Mesenteric fat pad (tissue), 1 donor: ENCODE measurements around the gene F13B. TPM values are rescaled to one million over a fixed set of nuclear protein-coding genes. Genes with fewer than 3 reads are reported as not detected.
"Not testable (repeated sequence)": the region's sequence is repeated elsewhere in the genome, so short reads cannot be mapped to it uniquely, and the experiment has no call there.

Source experiments
- DNase-seq: peaks from one replicate; pipeline ENCODE4 v3.0.0-alpha.2; 2020; ENCODE audit warnings: low spot score
- total RNA-seq: library from RNA; stranded (reverse); fragmentation: NEBNext Ultra II Directional; extraction: Animal tissue kit (Norgen Biotek cat#: 25700); gene quantifications from one replicate; pipeline ENCODE4 v1.2.1, GENCODE V29; 2021
- donor health status: DM: yes; HTN: yes; CAD: no.

F13B gene
- total RNA-seq, 1 donor from 2014 or later, result not detected

DNA sequence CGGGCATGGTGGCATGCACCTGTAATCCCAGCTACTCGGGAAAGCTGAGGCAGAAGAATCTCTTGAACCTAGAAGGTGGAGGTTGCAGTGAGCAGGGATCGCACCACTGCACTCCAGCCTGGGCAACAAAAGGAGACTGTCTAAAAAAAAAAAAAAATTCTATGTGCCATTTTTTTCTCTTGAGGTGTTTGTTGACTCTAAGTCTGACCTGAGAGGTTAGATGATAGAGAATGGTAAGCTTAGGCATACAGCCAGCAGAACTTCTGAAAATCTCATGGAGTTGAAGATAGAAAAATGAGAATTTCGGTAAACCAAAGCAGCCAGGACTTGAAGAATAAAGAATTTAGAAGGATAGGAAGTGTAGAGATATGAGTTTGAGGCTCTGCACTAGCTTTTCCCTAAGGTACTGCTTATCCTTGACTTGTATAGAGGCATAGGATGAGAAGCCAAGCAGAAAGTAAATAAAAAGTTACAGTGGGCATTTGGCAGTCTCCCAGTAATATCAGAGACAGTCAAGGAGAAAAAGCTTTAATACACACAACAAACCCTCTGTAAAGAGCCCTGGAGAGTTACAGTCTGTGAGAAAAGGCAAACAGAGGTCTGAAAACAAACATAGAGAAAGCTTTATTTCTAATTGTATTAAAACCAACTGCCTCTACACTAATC, 24.3 kb downstream of the F13B start:
- DNase-seq, result no peak

DNA sequence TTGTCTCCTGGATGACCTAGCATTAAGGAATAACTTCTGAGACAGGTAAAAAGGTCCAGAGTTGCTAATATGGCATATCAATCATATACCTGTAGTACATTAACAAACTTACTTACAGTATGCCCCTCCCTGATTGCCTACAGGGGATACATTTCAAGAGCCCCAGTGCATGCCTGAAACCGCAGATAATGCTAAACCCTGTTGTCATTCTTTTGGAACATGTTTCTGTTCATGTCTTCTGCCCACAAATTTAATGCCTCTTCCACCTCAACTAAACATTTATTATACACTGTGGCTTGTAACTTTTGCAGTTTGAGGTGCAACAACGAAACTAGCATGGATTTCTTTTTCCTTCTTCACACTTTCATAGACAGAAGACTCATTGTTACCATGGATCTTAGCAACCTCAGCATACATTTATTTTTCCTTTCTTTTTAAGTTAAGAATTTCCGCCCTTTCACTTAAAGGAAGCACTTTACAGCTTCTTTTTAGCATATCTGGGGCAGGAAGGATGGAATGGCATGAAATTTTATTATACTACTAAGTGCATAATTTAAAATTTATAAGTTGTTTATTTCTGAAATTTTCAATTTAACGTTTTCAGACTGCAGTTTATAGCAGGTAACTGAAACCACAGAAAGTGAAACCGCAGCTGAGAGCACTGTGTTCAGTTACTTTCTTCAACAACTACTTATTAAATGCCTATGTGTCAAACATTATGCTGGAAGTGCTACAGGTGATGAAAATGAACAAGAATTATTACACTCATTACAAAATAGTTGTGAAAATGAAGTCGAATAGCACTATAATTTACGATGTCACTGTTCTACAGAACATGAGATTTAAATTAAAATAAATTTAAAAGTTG, 25.3 kb downstream of the F13B start:
- DNase-seq, result no peak

DNA sequence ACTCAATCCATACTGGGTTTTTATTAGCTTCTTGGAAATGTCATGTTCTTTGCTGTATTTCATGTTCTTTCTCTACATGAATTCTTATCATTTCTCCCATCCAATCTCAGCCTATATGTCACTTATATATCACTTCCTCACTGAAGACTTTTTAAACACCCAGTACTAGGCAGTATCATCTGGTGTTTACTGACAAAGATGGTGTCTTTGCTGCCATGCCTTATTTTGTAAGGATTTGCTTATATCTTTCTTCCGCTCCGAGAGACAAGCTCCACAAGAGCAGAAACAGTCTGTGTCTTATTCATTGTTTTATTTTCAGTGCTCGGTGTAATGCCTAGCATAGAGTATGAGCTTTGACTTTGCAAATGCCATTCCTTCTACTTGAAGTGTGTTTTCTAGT, 30.2 kb downstream of the F13B start:
- DNase-seq, result no peak

DNA sequence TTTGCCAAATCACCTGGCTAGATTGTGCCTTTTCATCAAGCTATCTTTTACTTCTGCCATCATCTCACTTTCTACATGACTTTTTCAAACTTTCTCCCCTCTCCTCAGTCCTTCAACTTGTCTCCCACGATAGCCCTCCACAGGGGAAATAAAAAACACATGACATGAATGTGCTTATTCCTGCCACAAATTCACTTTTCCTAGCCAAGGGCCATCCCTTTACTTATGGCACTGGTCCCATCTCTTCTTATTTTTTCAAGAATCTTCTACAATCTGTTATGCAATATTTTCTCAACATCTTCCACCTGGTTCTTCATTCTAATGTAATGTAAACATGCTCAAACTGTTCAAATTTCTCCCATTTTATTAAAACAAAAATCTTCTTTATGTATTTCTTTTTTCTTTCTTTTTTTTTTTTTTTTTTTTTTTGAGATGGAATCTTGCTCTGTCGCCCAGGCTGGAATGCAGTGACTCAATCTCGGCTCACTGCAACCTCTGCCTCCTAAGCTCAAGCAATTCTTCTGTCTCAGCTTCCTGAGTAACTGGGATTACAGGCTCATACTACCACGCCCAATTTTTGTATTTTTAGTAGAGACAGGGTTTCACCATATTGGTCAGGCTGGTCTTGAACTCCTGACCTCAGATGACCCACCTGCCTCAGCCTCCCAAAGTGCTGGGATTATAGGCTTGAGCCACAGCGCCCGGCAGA, 32.3 kb downstream of the F13B start:
- not testable (repeated sequence) for DNase-seq

DNA sequence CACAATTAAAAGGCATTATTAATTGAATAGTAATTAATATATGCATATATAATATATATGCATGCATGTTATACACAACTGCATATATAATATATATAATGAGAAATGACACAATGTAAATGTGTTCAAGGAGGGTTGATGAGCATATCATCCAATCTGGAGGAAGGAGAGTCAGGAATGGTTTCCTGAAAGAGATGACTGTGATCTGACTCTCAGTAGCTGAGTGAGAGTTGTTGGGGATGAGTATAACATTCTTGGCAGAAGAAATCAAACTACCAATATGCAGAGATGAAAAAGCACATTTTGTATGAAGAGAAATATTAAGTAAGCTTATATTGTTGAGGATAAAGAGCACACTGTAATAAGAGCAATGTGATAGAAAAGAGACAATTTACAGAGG, 37.3 kb downstream of the F13B start:
- DNase-seq, result no peak

DNA sequence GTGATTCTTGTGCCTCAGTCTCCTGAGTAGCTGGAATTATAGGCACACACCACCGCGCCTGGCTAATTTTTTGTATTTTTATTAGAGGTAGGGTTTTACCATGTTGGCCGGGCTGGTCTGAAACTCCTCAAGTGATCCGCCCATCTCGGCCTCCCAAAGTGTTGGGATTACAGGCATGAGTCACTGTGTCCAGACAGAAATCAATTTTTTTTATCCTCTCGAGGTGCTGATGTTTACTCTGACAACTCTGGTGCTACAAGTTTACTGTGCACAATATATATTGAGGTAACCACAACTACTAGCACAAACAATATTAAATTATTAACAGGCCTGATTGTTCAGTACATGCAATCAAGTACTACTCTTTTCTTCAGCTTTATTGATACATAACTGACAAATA, 39.7 kb downstream of the F13B start:
- DNase-seq, result no peak

DNA sequence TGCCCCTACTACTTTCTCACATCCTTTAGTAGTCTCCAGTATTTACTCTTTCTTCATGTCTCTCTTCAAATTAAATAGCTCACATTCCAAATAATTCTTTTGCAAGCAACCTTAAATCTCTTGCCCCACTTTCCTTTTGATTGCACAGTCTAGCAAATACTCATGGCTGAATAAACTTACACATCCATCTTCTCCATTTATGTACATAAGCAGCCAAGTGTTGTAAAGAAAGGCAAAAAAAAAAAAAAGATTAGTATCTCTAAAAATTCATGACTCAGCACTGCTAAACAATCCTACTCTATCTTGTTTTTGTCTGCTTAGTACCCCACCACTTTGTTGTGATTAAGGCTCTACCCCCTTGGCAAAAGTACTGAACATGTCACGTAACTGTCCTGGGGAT, 42.6 kb downstream of the F13B start:
- no peak for DNase-seq

DNA sequence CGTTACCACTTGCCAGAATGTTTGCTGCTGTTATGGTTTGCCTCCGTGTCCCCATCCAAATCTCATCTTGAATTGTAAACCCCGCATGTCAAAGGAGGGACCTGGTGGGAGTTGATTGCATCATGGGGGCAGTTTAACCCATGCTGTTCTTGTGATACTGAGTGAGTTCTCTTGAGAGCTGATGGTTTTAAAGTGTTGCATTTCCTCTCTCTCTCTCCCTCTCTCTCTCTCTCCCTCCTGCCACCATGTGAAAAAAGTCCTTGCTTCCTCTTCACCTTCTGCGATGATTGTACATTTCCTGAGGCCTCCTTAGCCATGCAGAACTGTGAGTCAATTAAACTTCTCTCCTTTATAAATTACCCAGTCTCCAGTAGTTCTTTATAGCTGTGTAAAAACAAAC, 45.3 kb downstream of the F13B start:
- DNase-seq, result no peak

DNA sequence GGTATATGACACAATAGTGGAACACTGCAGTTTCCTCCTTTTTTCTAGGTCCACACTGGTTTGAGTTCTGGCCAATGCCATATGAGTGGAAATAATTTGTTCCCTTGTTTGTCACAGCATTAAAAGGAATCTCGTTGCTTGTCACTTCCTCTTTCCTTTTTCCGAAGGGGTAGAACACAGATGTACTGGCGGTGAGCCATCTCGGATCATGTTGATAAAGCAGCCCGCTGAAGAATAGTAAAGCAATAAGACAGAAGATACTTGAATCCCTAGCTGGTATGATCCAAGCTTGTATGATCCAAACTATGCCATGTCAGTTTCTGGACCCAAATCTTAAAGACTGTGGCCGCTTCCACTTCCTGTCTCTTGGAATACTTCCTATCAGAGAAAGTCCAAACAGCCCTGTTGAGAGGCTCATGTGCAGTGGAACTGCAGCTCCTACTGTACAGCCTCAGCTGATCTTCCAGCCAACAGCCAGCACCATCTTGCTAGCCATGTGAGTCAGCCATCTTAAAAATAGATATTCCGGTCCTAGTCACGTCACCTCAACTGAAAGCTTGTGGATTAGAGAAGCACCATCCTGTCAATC, 49.4 kb downstream of the F13B start:
- DNase-seq, result no peak

DNA sequence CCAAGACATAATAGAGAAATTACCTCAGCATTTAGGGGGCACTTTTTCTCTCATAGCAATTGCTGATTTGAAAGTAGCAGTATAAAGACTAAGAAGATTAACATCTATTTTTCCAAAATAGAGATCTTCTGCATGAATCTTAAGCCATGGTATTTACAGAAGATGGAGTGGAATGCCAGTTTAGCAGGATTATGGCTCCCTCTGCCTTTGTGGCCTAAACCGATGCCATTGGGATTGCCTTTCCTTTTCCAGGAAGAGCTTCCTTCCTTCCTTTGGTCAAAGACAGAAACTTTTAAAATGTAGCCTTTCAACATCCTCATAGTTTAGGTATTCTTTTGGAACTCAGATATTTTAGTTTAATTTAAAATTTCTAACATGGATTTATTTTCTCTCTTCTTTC, 50.3 kb downstream of the F13B start:
- no peak for DNase-seq

DNA sequence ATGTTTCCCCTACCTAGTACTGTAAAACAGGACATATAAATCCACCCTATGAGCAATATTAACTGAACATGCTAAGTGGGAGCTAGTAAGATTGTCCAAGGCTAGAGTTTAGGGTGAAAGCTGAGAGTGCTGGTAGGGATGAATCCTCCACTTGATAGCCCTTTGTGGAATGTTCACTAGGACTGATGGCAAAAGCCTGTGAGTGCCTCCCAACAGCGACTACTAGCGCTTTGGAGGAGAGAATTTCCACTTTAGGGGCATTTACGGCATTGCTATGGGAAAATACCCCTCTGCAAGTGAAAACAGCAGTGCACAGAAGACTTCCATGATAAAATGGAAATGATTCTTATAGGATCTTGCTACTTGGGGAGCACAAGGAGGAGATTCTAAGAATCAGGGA, 53.8 kb downstream of the F13B start:
- DNase-seq, result no peak

DNA sequence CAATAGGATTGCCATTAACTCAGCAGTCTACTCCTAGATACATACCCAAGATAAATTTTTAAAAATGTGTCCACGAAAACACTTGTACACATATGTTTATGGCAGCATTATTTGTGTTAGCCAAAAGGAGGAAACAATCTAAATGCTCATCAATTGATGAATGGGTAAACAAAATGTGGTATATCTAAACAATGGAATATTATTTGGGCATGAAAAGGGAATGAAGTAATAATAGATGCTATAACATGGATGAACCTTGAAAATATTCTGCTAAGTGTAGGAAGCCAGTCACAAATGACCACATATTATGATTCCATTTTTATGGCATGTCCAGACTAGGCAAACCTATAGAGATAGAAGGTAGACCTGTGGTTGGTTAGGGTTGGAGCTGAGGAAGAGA, 55.4 kb downstream of the F13B start:
- DNase-seq, result no peak

DNA sequence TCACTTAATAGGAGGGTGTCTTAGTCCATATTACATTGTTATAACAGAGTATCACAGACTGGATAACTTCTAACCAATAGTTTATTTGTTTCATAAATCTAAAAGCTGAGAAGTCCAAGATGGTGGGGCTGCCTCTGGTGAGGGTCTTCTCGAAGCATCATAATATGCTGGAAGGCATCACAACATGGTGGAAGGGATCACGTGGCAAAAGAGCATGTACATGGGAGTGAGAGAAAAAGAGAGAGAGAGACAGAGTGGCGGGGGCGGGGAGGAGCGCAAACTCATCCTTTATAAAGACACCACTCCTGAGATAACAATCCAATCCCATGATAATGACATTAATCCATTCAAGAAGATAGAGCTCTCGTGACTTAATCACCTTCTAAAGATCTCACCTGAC, 58.2 kb downstream of the F13B start:
- no peak for DNase-seq

DNA sequence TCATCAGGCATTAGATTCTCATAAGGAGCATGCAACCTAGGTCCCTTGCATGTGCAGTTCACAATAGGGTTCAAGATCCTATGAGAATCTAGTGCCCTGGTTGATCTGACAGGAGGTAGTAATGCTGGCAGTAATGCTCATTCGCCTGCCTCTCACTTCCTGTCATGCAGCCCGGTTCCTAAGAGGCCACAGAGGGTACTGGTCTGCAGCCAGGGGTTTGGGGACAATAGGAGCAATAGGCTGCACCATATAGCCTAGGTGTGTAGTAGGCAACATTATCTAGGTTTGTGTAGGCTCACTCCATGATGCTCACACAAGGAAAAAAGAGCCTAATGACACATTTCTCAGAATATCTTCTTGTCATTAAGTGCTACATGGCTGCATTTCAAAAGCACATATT, 63.9 kb downstream of the F13B start:
- DNase-seq, result no peak

DNA sequence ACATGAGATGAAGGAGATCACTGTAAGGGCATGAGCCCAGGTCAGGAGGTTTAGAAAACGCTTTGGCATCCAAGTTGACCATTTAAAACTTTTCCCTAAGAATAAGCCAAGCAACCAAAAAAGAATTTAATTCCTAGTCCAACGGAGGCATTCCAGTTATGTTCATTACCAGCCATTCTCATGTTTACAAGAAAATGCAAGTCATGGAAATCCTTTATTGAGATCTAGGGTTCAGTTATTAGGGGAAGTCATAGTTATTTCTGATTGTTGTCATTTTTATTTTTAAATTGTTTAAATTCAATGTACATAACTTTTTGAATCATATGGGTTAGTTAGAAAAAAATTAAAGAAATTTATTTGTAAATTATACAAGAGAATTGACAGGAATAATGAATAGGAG, 65.2 kb downstream of the F13B start:
- DNase-seq, result no peak

DNA sequence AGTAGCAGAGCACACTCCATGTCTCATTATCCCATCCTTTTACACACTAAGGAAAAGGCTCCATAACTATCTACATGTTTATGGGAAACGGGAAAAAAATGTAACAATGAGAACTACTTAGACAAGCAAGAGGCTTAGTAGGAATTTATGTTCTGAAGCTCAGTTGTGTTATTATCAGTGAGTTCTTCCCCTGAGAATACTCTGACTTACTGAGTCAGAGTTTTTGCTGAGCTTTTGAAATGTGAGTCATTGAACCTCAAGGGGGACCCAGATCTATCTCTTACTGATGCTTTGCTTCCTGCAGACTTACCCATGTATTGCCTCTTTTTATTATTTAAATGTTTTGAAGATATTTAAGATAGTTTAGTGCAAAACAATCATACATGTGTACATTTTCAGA, 69.6 kb downstream of the F13B start:
- no peak for DNase-seq

DNA sequence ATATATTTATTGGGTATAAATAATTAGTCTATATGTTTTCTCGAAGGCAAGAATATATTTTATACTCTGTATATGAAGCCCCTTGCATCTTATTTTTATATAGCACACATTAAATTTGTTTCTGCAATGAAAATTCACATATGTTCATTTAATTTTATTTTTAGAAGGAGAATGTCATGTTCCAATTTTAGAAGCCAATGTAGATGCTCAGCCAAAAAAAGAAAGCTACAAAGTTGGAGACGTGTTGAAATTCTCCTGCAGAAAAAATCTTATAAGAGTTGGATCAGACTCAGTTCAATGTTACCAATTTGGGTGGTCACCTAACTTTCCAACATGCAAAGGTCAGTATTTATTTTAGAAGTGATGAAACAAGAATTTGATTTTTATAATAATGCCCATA, 73.1 kb downstream of the F13B start:
- DNase-seq, result no peak

DNA sequence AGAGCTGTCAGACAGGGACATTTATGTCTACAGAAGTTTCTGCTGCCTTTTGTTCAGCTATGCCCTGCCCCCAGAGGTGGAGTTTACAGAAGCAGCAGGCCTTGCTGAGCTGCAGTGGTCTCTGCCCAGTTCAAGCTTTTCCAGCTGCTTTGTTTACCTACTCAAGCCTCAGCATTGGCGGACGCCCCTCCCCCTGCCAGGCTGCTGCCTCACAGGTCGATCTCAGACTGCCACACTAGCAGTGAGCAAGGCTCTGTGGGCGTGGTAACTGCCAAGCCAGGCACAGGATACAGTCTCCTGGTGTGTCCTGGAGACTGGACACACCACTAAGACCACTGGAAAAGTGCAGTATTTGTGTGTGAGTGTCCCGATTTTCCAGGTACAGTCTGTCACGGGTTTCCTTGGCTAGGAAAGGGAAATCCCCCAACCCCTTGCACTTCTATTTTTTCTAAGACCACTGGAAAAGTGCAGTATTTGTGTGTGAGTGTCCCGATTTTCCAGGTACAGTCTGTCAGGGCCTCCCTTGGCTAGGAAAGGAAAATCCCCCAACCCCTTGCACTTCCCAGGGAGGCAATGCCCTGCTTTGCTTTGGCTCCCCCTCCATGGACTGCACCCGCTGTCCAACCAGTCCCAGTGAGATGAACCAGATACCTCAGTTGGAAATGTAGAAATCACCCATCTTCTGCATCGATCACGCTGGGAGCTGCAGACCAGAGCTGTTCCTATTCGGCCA, 75.0 kb downstream of the F13B start:
- DNase-seq, result not testable (repeated sequence)
